Left renal pelvis (tissue), 4 donors: ENCODE measurements around the gene CUX1. TPM values are rescaled to one million over a fixed set of nuclear protein-coding genes. Genes with fewer than 3 reads are reported as not detected.

ENCODE experiments used
- DNase-seq, 4 donors: peaks; one replicate each; pipeline ENCODE4 v3.0.0-alpha.2; 2013; ENCODE audit warnings: low read depth in 4 of 4, low spot score in 3 of 4
- polyA plus RNA-seq, 4 donors: library from polyadenylated mRNA; unstranded; fragments of 120-200 nt; gene quantifications; one replicate each; pipeline ENCODE4 v1.2.1, GENCODE V29; 2013; ENCODE audit not compliant: insufficient read length in 4 of 4

Gene CUX1
- polyA plus RNA-seq, 4 donors = 66.7 to 114 (median 96.4) TPM

GRCh38 chr7:101933688-101934121 is 116.3 kb downstream of the CUX1 start:
- DNase-seq = no peak

- DNase-seq = no peak
Observed at GRCh38 chr7:101934618-101935017, 117.2 kb downstream of the CUX1 start.

GRCh38 chr7:101935521-101936141 is 118.2 kb downstream of the CUX1 start:
- DNase-seq = no peak

DNA sequence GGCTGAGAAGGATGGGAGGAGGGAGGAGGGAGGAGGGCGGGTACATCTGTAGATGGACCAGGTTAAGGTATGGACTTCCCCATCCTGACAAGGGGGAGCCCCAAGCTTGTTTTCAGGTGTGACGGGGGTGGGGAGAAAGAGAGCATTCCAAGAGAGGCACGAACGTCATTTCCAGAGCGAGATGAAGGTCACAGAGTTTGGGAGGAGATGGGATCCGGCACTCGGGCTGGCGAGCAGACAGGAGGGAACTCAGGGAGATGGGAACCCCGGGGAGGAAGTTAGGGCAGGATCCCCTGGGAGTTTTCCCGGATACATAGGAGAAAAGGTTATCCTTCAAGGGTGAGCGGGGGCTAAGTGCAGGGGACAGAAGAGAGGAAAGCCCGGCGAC is 118.8 kb downstream of the CUX1 start:
- DNase-seq = no peak

- no peak for DNase-seq
Observed at GRCh38 chr7:101936611-101937231, 119.3 kb downstream of the CUX1 start.

DNA sequence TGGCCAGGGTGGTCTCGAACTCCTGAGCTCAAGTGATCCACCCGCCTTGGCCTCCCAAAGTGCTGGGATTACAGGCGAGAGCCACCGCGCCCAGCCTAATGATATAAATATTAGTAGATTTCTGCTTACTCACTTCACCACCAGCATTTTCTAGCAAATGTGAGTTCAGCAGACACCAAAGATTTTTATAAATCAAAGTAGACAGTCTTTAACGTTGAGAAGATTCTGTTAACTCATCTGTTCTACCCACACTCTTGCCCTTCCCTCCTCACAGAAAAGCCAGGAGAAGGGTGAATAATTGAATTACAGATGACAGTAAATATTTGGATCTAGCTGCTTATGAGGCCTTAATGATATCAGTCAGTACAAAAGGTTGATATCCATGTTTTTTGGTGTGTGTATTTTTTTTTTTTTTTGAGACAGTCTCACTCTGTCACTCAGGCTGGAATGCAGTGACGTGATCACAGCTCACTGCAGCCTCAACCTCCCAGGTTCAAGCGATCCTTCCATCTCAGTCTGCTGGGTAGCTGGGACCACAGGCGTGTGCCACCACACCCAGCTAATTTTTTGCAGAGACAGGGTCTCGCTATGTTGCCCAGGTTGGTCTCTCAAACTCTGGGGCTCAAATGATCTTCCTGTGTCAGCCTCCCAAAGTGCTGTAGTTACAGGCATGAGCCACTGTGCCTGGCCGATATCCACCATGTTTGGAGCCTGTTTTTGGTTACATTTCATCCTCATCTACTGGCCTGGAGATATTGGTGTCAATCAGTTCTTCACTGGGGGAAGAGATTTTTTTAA is 120.5 kb downstream of the CUX1 start:
- DNase-seq = no peak

DNA sequence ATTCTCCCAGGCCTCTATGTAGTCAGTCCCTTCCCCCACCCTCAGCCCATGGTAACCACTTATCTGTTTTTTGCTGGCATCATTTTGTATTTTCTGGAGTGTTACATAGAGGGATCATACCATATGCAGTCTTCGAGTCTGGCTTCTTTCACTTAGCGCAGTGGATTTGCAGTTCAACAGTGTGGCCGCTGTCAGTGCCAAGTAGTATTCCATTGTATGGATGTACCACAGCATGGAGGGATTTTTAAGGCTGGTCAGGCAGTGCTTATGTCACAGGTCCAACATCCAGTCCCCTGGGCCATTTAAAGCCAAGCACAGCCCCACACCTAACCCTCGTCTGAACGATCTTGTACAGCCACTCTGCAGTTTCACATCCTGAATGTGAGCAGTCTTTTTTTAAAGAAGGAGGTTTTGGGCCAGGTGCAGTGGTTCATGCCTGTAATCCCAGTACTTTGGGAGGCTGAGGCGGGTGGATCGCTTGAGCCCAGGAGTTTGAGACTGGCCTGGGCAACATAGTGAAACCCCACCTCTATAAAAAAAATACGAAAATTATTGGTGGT is 121.8 kb downstream of the CUX1 start:
- DNase-seq = no peak

GRCh38 chr7:101940151-101940550 is 122.7 kb downstream of the CUX1 start:
- no peak for DNase-seq

DNA sequence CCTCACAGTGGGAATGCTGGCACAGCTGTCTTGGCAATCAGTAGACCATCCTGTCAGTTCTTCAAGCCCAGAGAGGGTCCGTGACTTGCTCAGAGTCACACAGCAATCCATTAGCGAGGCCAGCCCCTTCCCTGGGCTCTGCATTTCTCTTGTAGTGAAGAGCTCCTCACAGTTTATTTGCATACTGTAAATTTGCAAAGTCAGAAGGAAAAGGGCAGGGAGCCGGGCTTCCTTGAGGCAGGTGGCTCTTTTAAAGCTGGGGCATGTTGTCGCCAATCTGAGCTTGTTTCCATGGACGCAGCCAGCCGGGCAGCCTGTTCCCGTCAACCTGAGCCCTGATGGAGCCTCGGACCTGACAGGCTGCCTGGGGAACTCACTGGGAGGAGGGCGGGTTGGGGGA is 123.4 kb downstream of the CUX1 start:
- DNase-seq = peak in 1 of 4 donors; percentile 55

DNA sequence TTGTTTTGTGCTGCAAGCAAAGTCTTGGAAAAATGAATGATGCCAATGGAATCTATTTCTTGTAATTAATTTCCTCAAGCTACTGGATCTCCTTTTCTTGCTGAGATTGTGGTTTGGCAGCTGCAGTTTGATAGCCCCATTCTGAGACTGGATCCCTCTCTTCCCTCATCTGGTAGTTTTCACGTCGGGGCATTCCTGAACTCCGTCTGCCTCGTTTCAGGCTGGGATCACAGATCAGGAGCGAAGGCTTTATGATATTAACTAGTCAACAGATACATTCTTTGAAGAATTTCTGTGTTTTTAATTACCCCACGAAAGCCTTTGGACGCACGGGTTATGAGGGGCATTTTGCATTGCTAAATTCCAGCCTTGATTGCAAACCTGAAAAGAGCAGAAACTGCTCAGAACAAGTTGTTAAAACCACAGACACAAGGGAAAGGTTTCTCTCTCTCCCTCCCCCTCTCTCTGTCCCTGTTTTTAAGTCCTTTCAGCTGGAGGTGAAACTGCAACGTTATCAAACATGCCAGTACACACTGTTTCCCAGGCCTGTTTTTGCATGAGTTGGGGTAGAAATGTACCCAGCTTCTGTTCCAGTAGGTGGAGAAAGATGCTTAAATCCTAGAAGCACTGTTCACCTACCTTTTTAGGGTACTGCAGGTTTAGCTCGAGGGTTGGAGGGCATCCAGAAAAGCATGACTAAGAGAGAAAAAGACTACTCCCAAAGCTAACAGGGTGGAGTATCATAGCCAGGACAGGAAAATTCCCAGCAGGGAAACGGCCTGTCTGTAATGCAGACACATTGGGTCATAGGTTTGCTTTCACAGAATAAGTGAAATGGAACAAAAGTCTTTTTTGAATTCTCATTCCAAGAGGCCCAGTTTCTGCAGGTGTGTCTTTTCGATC is 124.3 kb downstream of the CUX1 start:
- DNase-seq = no peak

GRCh38 chr7:101942603-101943210 is 125.3 kb downstream of the CUX1 start:
- DNase-seq = no peak

DNA sequence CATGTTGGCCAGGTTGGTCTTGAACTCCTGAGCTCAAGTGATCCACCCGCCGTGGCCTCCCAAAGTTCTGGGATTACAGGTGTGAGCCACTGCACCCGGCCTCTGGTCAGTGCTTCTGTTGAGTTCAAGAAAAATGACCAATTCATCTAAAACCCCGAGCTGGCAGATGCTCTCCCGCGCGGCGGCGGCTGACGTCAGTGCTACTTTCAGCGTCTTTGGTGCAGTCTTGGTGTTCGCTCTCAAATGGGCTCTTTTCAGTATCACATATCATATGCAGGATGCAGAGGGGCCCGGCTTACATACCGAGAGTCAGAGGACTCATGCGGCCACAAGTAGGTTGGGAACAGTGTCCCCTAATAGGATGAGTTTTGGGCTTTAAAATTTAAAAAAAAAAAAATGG is 125.9 kb downstream of the CUX1 start:
- no peak for DNase-seq

DNA sequence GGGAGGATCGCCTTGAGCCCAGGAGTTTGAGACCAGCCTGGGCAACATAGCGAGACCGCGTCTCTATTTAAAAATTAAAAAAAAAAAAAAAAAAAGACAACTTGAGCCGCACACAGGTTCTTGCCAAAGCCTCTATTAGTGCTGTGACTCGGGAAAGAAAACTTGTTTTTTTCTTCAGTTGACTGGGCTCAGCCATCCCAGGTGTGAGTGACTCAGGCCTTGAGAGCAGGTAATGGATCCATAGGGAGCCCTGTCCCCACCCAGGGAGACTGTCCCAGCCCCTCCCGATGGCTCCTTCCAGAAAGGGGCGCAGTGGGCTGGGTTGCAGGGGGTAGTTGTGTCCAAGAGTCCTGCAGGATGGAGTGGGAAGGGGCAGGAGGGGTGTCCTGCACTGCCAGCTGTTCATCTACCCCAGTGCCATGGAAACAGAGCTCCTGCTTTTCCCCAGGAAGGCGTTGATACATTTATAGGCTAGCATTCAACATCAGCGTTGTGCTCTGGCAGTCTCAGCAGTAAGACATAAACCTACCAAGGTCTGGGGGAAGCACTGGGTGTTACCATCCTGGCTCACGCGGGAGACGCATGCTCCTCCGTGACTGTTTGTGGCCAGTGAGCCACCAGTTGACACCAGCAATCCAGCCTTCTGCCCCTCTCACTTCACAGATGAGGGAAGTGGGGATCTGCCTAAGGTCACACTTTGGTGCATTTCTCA is 126.6 kb downstream of the CUX1 start:
- DNase-seq = no peak

DNA sequence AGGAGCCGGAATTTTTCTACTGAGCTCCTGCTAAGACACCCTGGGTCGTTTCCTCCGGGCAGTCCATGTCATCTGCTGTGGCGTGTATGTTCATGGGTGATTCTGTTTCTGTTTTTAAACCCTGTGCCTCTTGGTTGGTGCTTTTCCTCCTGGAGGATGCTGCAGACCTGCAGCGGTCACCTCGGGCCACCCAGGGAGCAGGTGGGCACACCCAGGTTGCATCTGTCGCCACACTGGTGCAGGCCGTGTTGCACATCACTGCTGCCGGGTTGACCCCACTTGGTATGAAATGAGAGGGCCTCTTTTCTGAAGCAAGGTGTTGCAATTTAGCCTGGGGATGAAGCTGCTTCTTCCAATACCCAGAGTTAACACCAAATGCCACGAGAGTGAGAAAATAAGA is 127.2 kb downstream of the CUX1 start:
- DNase-seq = no peak

GRCh38 chr7:101945034-101945758 is 127.8 kb downstream of the CUX1 start:
- no peak for DNase-seq

GRCh38 chr7:101947899-101948298 is 130.5 kb downstream of the CUX1 start:
- DNase-seq = no peak

GRCh38 chr7:101948650-101949049 is 131.2 kb downstream of the CUX1 start:
- DNase-seq = no peak

- no peak for DNase-seq
Observed at GRCh38 chr7:101950450-101951119, 133.2 kb downstream of the CUX1 start.
